ENCODE data around the gene NUPR2.
A peak's percentile ranks its signal among the peaks of the same experiment; 100 is the strongest.
"Not testable (repeated sequence)": the region's sequence is repeated elsewhere in the genome, so short reads cannot be mapped to it uniquely, and the experiment has no call there.

Gene NUPR2

GRCh38 chr7:56115852-56116538 lies at the start of gene NUPR2:
Gene NUPR2 (minus strand): TSS chr7:56116417. CDS start chr7:56116314, 103 bp downstream.
- no peak for DNase-seq (ENCODE audit: low spot score)

GRCh38 chr7:56157238-56157790 lies 41.1 kb upstream of the NUPR2 start:
- DNase-seq (ENCODE audit: low spot score), result no peak

- not testable (repeated sequence) for DNase-seq (ENCODE audit: low spot score)
Measured at GRCh38 chr7:56131062-56131461, 14.8 kb upstream of the NUPR2 start.

- DNase-seq (ENCODE audit: low spot score), result no peak
Measured at GRCh38 chr7:56127241-56127975, 11.2 kb upstream of the NUPR2 start.

GRCh38 chr7:56125831-56126230 lies 9.6 kb upstream of the NUPR2 start:
- no peak for DNase-seq (ENCODE audit: low spot score)

GRCh38 chr7:56124981-56125380 lies 8.8 kb upstream of the NUPR2 start:
- no peak for DNase-seq (ENCODE audit: low spot score)

GRCh38 chr7:56121440-56121839 lies 5.2 kb upstream of the NUPR2 start:
- DNase-seq (ENCODE audit: low spot score), result no peak

GRCh38 chr7:56112244-56112643 lies 4.0 kb downstream of the NUPR2 start:
- not testable (repeated sequence) for DNase-seq (ENCODE audit: low spot score)

GRCh38 chr7:56110611-56111010 lies 5.6 kb downstream of the NUPR2 start:
- DNase-seq (ENCODE audit: low spot score), result no peak

- no peak for DNase-seq (ENCODE audit: low spot score)
Measured at GRCh38 chr7:56107954-56108258, 8.3 kb downstream of the NUPR2 start.

- DNase-seq (ENCODE audit: low spot score), result peak; percentile 98
Measured at GRCh38 chr7:56106108-56107073, 9.8 kb downstream of the NUPR2 start, which contains the start of gene CHCHD2. Gene CHCHD2 (minus strand): TSS chr7:56106476. CDS start chr7:56106413, 63 bp downstream.

GRCh38 chr7:56105508-56105907 lies 10.7 kb downstream of the NUPR2 start:
- peak; percentile 34 for DNase-seq (ENCODE audit: low spot score)

- DNase-seq (ENCODE audit: low spot score), result not testable (repeated sequence)
Measured at GRCh38 chr7:56104138-56104537, 12.1 kb downstream of the NUPR2 start.

GRCh38 chr7:56099653-56100052 lies 16.6 kb downstream of the NUPR2 start:
- DNase-seq (ENCODE audit: low spot score), result no peak

GRCh38 chr7:56098187-56099008 lies 17.8 kb downstream of the NUPR2 start:
- DNase-seq (ENCODE audit: low spot score), result not testable (repeated sequence)

- peak; percentile 75 for DNase-seq (ENCODE audit: low spot score)
Measured at GRCh38 chr7:56097700-56098099, 18.5 kb downstream of the NUPR2 start.

GRCh38 chr7:56092789-56093531 lies 23.3 kb downstream of the NUPR2 start, which contains the start of gene PHKG1:
Gene PHKG1 (minus strand): TSS chr7:56092952. CDS start chr7:56088941, 4,011 bp downstream.
- peak; percentile 89 for DNase-seq (ENCODE audit: low spot score)

- DNase-seq (ENCODE audit: low spot score), result not testable (repeated sequence)
Measured at GRCh38 chr7:56092388-56092787, 23.8 kb downstream of the NUPR2 start.

- no peak for DNase-seq (ENCODE audit: low spot score)
Measured at GRCh38 chr7:56091591-56091990, 24.6 kb downstream of the NUPR2 start.

- no peak for DNase-seq (ENCODE audit: low spot score)
Measured at GRCh38 chr7:56087445-56087844, 28.8 kb downstream of the NUPR2 start.
